ENCODE results near the gene GTF2F2. TPM values are rescaled to one million over a fixed set of nuclear protein-coding genes. Genes with fewer than 3 reads are reported as not detected.

The GTF2F2 gene
- polyA plus RNA-seq, 1 donor (not counting 4 experiments of a cell fraction or from before 2014, with no cell fraction given), result 55.5 TPM

DNA sequence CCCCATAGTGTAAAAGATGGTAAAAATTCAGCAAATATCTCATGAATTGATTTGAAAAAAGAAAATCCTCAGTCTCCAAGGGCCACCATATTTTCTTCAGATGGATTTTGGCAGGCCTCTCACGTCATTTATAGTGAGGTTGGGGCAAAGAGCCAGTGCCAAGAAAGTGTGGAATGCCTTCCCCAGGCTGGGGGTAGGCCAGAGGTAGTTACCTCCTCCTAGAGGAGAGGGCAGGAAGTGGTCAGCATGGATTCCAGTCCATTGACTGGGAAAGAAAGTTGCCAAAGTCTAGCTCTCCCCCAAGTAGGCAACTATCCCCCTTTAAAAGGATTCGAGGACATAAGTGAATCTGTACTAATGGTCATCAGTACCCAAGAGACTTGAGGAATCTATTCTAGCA is 148.9 kb downstream of the GTF2F2 start:
- dilution Hi-C loops (cut with MboI; ENCODE audit: extremely low pct_ligation_motif_present, low sequenced_read_pairs), result no loop called here
- Histone ChIP-seq H3K4me1 (ENCODE audit: control insufficient read depth, extremely low read depth, insufficient read depth, low read length) (peaks cover 3% of the 10 kb centered on the region), H3K9me3 (ENCODE audit: control insufficient read depth, low read depth, low read length) (no peaks in the 10 kb centered on the region), H2AFZ (ENCODE audit: control insufficient read depth, low read length) (no peak overlapping the region), H3K27me3 (ENCODE audit: control insufficient read depth, extremely low read depth, insufficient read depth, low read length) (no peaks in the 10 kb centered on the region), H3K9me1 (ENCODE audit: control insufficient read depth, extremely low read depth, insufficient read depth, low read length) (no peaks in the 10 kb centered on the region), H3K79me2 (ENCODE audit: control insufficient read depth, insufficient read depth, low read length) (peaks cover 2% of the 10 kb centered on the region), H3K4me3 (ENCODE audit: control insufficient read depth in 2 of 3, extremely low read depth in 1 of 3, insufficient read depth in 2 of 3, low read depth in 1 of 3, low read length in 3 of 3) (no peak overlapping the region), H3K36me3 (ENCODE audit: control insufficient read depth in 2 of 2, extremely low read depth in 1 of 2, insufficient read depth in 2 of 2, low read length in 2 of 2) (peaks cover 4 to 7% of the 10 kb centered on the region in 2 experiments), H3K4me2 (ENCODE audit: control insufficient read depth, extremely low read depth, insufficient read depth, low read depth, low read length) (no peak overlapping the region), H4K20me1 (ENCODE audit: control insufficient read depth, extremely low read depth, insufficient read depth, low read length) (no peaks in the 10 kb centered on the region), H3K9ac (ENCODE audit: control insufficient read depth, extremely low read depth, insufficient read depth, low read length) (no peak overlapping the region), H3K27ac (ENCODE audit: control insufficient read depth, insufficient read depth, low read length) (no peak overlapping the region)
- FAIRE-seq, result peak; percentile 72
- no peak for DNase-seq (ENCODE audit: low read depth, low spot score)
- TF ChIP-seq, protein P1, sequence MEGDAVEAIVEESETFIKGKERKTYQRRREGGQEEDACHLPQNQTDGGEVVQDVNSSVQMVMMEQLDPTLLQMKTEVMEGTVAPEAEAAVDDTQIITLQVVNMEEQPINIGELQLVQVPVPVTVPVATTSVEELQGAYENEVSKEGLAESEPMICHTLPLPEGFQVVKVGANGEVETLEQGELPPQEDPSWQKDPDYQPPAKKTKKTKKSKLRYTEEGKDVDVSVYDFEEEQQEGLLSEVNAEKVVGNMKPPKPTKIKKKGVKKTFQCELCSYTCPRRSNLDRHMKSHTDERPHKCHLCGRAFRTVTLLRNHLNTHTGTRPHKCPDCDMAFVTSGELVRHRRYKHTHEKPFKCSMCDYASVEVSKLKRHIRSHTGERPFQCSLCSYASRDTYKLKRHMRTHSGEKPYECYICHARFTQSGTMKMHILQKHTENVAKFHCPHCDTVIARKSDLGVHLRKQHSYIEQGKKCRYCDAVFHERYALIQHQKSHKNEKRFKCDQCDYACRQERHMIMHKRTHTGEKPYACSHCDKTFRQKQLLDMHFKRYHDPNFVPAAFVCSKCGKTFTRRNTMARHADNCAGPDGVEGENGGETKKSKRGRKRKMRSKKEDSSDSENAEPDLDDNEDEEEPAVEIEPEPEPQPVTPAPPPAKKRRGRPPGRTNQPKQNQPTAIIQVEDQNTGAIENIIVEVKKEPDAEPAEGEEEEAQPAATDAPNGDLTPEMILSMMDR (optimal IDR thresholded peaks at IDR 0.05 in 1 of 3, IDR thresholded peaks at IDR 0.05 in 1 of 3, conservative IDR thresholded peaks at IDR 0.05 in 1 of 3; ENCODE audit: extremely low read depth in 1 of 3, insufficient read depth in 2 of 3, low read length in 3 of 3), result peak in 1 of 3 experiments; percentile 28
- no peak for TF ChIP-seq EZH2 (IDR thresholded peaks at IDR 0.05; ENCODE audit: low read length)

DNA sequence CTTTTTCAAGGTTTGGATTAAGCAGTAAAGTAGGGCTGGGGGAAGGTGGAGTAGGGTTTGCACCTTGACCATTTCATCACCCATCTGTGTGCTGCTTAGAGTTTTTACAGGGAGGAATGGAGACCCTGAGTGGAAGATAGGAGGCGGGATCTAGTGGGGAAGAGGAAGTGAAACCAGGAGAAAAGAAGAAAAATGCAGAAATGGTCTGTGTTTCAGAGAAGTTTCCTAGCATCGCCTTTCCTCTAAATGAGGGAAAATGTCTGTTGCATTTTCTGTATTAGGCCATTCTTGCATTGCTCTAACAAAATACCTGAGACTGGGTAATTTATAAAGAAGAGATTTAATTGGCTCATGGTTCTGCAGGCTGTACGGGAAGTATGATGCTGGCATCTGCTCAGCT is 156.6 kb downstream of the GTF2F2 start:
- TF ChIP-seq EZH2 (IDR thresholded peaks at IDR 0.05; ENCODE audit: low read length), result no peak
- TF ChIP-seq, protein P1 (optimal IDR thresholded peaks at IDR 0.05 in 1 of 3, IDR thresholded peaks at IDR 0.05 in 1 of 3, conservative IDR thresholded peaks at IDR 0.05 in 1 of 3; ENCODE audit: extremely low read depth in 1 of 3, insufficient read depth in 2 of 3, low read length in 3 of 3), result no peak

More for the DNA sequence above, 156.6 kb downstream of the GTF2F2 start:
- FAIRE-seq, result no peak
- dilution Hi-C loops (cut with MboI; ENCODE audit: extremely low pct_ligation_motif_present, low sequenced_read_pairs), result no loop called here
- Histone ChIP-seq H3K4me2 (ENCODE audit: control insufficient read depth, extremely low read depth, insufficient read depth, low read depth, low read length) (no peak overlapping the region), H3K36me3 (ENCODE audit: control insufficient read depth in 2 of 2, extremely low read depth in 1 of 2, insufficient read depth in 2 of 2, low read length in 2 of 2) (peaks cover 0 to 4% of the 10 kb centered on the region in 2 experiments), H3K4me3 (ENCODE audit: control insufficient read depth in 2 of 3, extremely low read depth in 1 of 3, insufficient read depth in 2 of 3, low read depth in 1 of 3, low read length in 3 of 3) (no peak overlapping the region), H3K27ac (ENCODE audit: control insufficient read depth, insufficient read depth, low read length) (no peak overlapping the region), H3K9ac (ENCODE audit: control insufficient read depth, extremely low read depth, insufficient read depth, low read length) (no peak overlapping the region), H4K20me1 (ENCODE audit: control insufficient read depth, extremely low read depth, insufficient read depth, low read length) (no peaks in the 10 kb centered on the region), H3K4me1 (ENCODE audit: control insufficient read depth, extremely low read depth, insufficient read depth, low read length) (peaks cover 13% of the 10 kb centered on the region), H3K27me3 (ENCODE audit: control insufficient read depth, extremely low read depth, insufficient read depth, low read length) (no peaks in the 10 kb centered on the region), H3K79me2 (ENCODE audit: control insufficient read depth, insufficient read depth, low read length) (peaks cover 3% of the 10 kb centered on the region), H3K9me3 (ENCODE audit: control insufficient read depth, low read depth, low read length) (no peaks in the 10 kb centered on the region), H3K9me1 (ENCODE audit: control insufficient read depth, extremely low read depth, insufficient read depth, low read length) (no peaks in the 10 kb centered on the region), H2AFZ (ENCODE audit: control insufficient read depth, low read length) (no peak overlapping the region)
- no peak for DNase-seq (ENCODE audit: low read depth, low spot score)
